OCI-LY1 (cell line): ENCODE data around the gene SNAI3.

Experiments used
- H2AFZ ChIP-seq: fragments of 200-600 bp; sonication (generic), shearing (Covaris generic); 2 replicates; pipeline ENCODE4 v1.6.0; 2014; ENCODE audit warnings: antibody characterized with exemption, mild to moderate bottlenecking, low read length
- H3F3A ChIP-seq: fragments of 200-600 bp; sonication (generic), shearing (Covaris generic); 2 replicates; pipeline ENCODE4 v1.6.0; 2014; ENCODE audit warnings: mild to moderate bottlenecking, antibody characterized with exemption, low read length, moderate library complexity; ENCODE audit not compliant: insufficient read depth
- H3K27ac ChIP-seq: fragments of 200-600 bp; sonication (generic); 2 replicates; pipeline ENCODE4 v1.5.1; 2014; ENCODE audit warnings: low read length, mixed run types, mild to moderate bottlenecking, low read depth; ENCODE audit not compliant: poor library complexity, severe bottlenecking
- H3K27me3 ChIP-seq: fragments of 200-600 bp; sonication (generic); 2 replicates; pipeline ENCODE4 v1.6.0; 2014; ENCODE audit warnings: antibody characterized with exemption, mild to moderate bottlenecking, low read length, moderate library complexity; ENCODE audit not compliant: insufficient read depth
- H3K36me3 ChIP-seq: fragments of 200-600 bp; sonication (generic); 2 replicates; pipeline ENCODE4 v1.6.1; 2014; ENCODE audit warnings: mild to moderate bottlenecking, antibody characterized with exemption, low read length, moderate library complexity, mixed read lengths; ENCODE audit not compliant: insufficient read depth
- H3K4me1 ChIP-seq: fragments of 200-600 bp; sonication (generic); 2 replicates; pipeline ENCODE4 v1.5.1; 2014; ENCODE audit warnings: mild to moderate bottlenecking, low read length, moderate library complexity; ENCODE audit not compliant: insufficient read depth, severe bottlenecking
- H3K4me2 ChIP-seq: fragments of 200-600 bp; sonication (generic), shearing (Covaris generic); 2 replicates; pipeline ENCODE4 v1.6.1; 2014; ENCODE audit warnings: low read length
- H3K4me3 ChIP-seq: fragments of 200-600 bp; sonication (generic); 2 replicates; pipeline ENCODE4 v1.5.1; 2014; ENCODE audit warnings: low read length, low read depth, mild to moderate bottlenecking, mixed read lengths; ENCODE audit not compliant: poor library complexity, severe bottlenecking
- H3K79me2 ChIP-seq: fragments of 200-600 bp; shearing (Covaris generic); 2 replicates; pipeline ENCODE4 v1.6.1; 2016; ENCODE audit warnings: mixed run types, low read length, mixed read lengths; ENCODE audit not compliant: insufficient read depth
- H3K9ac ChIP-seq: fragments of 200-600 bp; sonication (generic), shearing (Covaris generic); 2 replicates; pipeline ENCODE4 v1.6.1; 2014; ENCODE audit warnings: mild to moderate bottlenecking, low read length, mixed read lengths
- H3K9me2 ChIP-seq: fragments of 200-600 bp; sonication (generic), shearing (Covaris generic); 2 replicates; pipeline ENCODE4 v1.6.1; 2014; ENCODE audit warnings: low read depth, mild to moderate bottlenecking, low read length, mixed read lengths
- H3K9me3 ChIP-seq: fragments of 200-600 bp; shearing (Covaris generic); 2 replicates; pipeline ENCODE4 v1.6.1; 2014; ENCODE audit warnings: low read length, mixed read lengths
- H4K20me1 ChIP-seq: fragments of 200-600 bp; sonication (generic), shearing (Covaris generic); 2 replicates; pipeline ENCODE4 v1.6.0; 2016; ENCODE audit warnings: mild to moderate bottlenecking, low read length; ENCODE audit not compliant: insufficient read depth
- EZH2 ChIP-seq: fragments of 200-600 bp; sonication (generic), shearing (Covaris generic); IDR thresholded peaks from 2 replicates; pipeline ENCODE4 v1.8.0; 2017; ENCODE audit warnings: borderline replicate concordance, mixed run types, mild to moderate bottlenecking, antibody characterized with exemption, low read length, moderate library complexity, mixed read lengths
- TF ChIP-seq, protein P1 (sequence below): fragments of 200-600 bp; sonication (generic), shearing (Covaris generic); IDR thresholded peaks from 2 replicates; pipeline ENCODE4 v1.5.1; 2017; ENCODE audit warnings: mild to moderate bottlenecking, antibody characterized with exemption, low read length, moderate library complexity, mixed read lengths

SNAI3 gene

DNA sequence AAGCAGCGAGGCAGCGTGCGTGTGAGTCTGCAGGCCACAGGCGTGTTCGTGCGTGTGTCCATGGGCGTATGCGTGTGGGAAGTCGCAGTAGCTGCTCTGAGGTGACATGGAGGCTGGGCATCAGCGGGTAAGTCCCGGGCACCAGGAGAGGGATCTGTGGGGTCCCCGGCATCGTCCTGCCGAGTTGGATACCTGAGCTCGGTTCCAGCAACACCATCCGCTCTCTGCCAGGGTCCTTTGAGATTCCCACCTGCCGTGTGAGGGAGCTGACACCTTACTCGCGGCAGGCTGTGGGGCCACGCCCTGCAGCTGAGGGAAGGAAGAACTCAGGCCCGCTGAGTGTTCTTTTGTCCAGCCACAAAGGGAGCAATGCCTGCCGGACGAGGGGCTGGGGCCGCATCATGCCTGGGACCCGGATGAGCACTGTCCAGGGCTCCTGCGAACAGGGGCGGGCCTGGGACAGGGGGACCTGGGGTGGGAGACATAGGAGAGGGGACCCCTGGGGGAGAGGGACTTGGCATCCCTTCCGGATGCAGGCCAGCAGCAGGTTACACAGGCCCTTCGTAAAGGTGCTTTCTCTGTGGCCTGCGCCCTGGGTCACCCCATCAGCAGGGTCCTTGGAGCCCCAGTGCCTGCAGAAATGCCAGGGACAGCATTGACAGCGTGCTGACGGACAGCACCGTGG lies 5.0 kb upstream of the SNAI3 start:
- H2AFZ ChIP-seq, result no peak overlapping the region
- H3F3A ChIP-seq, result no peaks in the 10 kb centered on the region
- H3K27ac ChIP-seq, result no peak overlapping the region
- no peak overlapping the region for H3K4me2 ChIP-seq
- no peaks in the 10 kb centered on the region for H3K36me3 ChIP-seq
- H3K79me2 ChIP-seq, result no peaks in the 10 kb centered on the region
- H3K4me1 ChIP-seq, result peaks cover 5% of the 10 kb centered on the region
- H3K4me3 ChIP-seq, result no peak overlapping the region
- H4K20me1 ChIP-seq, result no peaks in the 10 kb centered on the region
- H3K9me2 ChIP-seq, result no peaks in the 10 kb centered on the region
- H3K27me3 ChIP-seq, result peaks cover 20% of the 10 kb centered on the region; the same call in 1 of the 2 replicates
- no peak for TF ChIP-seq EZH2
- TF ChIP-seq, protein P1, sequence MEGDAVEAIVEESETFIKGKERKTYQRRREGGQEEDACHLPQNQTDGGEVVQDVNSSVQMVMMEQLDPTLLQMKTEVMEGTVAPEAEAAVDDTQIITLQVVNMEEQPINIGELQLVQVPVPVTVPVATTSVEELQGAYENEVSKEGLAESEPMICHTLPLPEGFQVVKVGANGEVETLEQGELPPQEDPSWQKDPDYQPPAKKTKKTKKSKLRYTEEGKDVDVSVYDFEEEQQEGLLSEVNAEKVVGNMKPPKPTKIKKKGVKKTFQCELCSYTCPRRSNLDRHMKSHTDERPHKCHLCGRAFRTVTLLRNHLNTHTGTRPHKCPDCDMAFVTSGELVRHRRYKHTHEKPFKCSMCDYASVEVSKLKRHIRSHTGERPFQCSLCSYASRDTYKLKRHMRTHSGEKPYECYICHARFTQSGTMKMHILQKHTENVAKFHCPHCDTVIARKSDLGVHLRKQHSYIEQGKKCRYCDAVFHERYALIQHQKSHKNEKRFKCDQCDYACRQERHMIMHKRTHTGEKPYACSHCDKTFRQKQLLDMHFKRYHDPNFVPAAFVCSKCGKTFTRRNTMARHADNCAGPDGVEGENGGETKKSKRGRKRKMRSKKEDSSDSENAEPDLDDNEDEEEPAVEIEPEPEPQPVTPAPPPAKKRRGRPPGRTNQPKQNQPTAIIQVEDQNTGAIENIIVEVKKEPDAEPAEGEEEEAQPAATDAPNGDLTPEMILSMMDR, result no peak
- no peak overlapping the region for H3K9ac ChIP-seq
- no peaks in the 10 kb centered on the region for H3K9me3 ChIP-seq

DNA sequence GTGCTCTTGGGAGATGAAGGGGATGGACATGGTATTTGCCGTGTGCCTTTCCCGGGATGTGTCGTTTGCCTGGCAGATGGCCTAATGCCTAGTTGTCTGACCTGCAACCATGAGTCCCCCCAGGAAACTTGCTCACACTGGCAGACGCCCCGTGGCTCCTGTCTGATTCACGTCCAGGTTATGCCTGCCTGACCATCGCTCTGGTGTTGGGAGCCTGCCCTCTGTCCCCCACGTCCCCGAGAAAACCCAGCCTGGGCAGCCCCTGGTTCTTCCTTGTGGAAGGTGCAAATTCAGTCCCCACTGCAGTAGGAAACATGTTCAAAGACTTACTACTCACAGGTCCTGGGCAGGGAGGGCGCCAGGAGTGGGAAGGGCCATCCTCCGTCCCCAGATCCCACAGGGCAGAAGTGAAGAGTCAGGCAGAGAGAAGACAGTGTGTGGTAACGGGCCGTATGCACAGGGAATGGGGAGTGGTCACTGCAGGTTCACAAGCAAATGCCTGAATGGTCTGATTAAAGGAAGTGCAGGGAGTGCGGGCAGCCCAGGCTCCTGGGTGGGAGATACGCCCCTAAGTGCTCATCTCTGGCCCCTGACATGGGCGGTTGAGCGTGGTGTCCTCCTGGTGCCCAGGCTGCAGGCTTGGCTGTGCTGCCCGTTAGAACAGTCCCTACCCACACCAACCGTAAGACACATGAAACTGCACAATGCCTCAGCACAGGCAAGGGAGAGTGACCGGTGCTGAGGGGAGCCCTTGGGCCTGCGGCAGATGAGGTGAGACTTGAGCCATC lies 4.2 kb upstream of the SNAI3 start:
- Histone ChIP-seq H2AFZ (no peak overlapping the region), H3K27me3 (peaks cover 18% of the 10 kb centered on the region; the same call in 1 of the 2 replicates), H3K79me2 (no peaks in the 10 kb centered on the region), H4K20me1 (no peaks in the 10 kb centered on the region), H3K9me2 (no peaks in the 10 kb centered on the region), H3K4me3 (no peak overlapping the region), H3K9me3 (no peaks in the 10 kb centered on the region), H3K36me3 (no peaks in the 10 kb centered on the region), H3K9ac (no peak overlapping the region), H3F3A (no peaks in the 10 kb centered on the region), H3K27ac (no peak overlapping the region), H3K4me1 (peaks cover 12% of the 10 kb centered on the region), H3K4me2 (no peak overlapping the region)
- TF ChIP-seq, protein P1, result no peak
- no peak for TF ChIP-seq EZH2

DNA sequence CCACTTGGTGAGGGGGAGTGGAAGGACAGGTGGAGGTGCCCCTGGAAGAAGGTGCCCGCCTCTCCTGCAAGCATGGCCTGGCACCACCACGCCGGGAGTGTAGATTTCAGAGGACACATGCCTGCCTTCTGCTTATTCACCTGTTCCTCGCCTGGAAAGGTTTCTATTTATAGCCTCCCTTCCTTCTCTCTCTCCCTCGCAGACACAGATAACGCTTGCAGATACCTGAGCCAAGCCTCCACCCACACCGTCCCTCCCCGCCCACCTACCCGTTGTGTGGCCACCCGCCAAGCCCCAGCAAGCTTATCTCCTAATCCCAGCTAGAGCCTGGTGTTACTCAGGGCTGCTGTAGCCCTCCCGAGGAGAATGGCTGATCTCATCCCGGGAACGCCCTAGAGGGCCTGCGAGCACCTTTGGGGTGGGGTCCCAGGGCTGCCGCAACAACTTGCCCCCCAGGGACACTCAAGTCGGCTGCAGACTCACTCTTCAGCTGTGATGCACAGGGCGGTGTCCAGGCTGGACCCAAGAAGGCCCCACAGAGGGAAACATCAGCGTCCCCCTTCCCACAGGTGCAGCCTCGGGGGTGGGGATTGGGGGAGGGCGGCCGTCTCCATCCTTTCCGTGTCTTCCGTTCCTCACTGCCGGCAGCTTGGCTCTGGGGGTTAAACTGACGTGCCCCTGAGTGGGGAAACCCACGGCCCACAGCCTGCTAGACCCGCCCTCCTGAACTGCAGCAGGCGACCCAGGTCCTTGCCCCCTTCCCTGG lies 1.9 kb upstream of the SNAI3 start:
- no peaks in the 10 kb centered on the region for H3K9me3 ChIP-seq
- H3F3A ChIP-seq, result no peaks in the 10 kb centered on the region
- no peak overlapping the region for H3K4me3 ChIP-seq
- no peaks in the 10 kb centered on the region for H3K36me3 ChIP-seq
- H3K79me2 ChIP-seq, result no peaks in the 10 kb centered on the region
- H3K27me3 ChIP-seq, result peaks cover 12% of the 10 kb centered on the region; the same call in 1 of the 2 replicates
- H3K4me1 ChIP-seq, result peaks cover 16% of the 10 kb centered on the region
- no peak overlapping the region for H2AFZ ChIP-seq
- no peak for TF ChIP-seq EZH2
- TF ChIP-seq, protein P1, result no peak
- no peaks in the 10 kb centered on the region for H4K20me1 ChIP-seq
- H3K4me2 ChIP-seq, result no peak overlapping the region
- no peaks in the 10 kb centered on the region for H3K9me2 ChIP-seq
- no peak overlapping the region for H3K9ac ChIP-seq
- no peak overlapping the region for H3K27ac ChIP-seq
